K562 (cell line): Measurements from ENCODE around the gene GTF3C1. TPM values are rescaled to one million over a fixed set of nuclear protein-coding genes. Genes with fewer than 3 reads are reported as not detected.

Source experiments
- CREB3 ChIP-seq: fragments of 450-650 bp; conservative IDR thresholded peaks from 2 replicates; pipeline ENCODE4 v1.6.1; 2016; ENCODE audit warnings: missing genetic modification characterization, low read depth, mild to moderate bottlenecking, missing compliant biosample characterization, moderate library complexity
- CREBBP ChIP-seq: IDR thresholded peaks from one replicate; pipeline ENCODE4 v1.6.1; 2012; ENCODE audit warnings: low read depth, mild to moderate bottlenecking, control low read depth, inconsistent platforms, low read length
- ELF1 ChIP-seq: fragments of 200-800 bp; sonication (Bioruptor generic); IDR thresholded peaks from 2 replicates; pipeline ENCODE4 v1.6.1; 2016; ENCODE audit warnings: missing genetic modification characterization, missing compliant biosample characterization
- ETS2 ChIP-seq: IDR thresholded peaks from 2 replicates; pipeline ENCODE4 v1.6.1; 2016; ENCODE audit warnings: borderline replicate concordance, missing genetic modification characterization, mild to moderate bottlenecking, moderate library complexity, missing compliant biosample characterization; ENCODE audit not compliant: poor library complexity, severe bottlenecking
- ETV1 ChIP-seq: fragments of 450-650 bp; conservative IDR thresholded peaks from 2 replicates; pipeline ENCODE4 v1.6.1; 2016; ENCODE audit warnings: missing genetic modification characterization, control low read depth, low read depth, missing compliant biosample characterization
- FOXA1 ChIP-seq: fragments of 450-650 bp; IDR thresholded peaks from 2 replicates; pipeline ENCODE4 v1.6.1; 2016; ENCODE audit warnings: mild to moderate bottlenecking, borderline replicate concordance
- FOXP1 ChIP-seq: sonication (generic); formaldehyde crosslinking; IDR thresholded peaks from 2 replicates; pipeline ENCODE4 v1.8.0; 2022; ENCODE audit warnings: mild to moderate bottlenecking, missing genetic modification reagents
- HDAC1 ChIP-seq, 2 experiments: fragments of 450-650 bp; IDR thresholded peaks; 2 replicates each; pipeline ENCODE4 v1.6.1; 2016 to 2017; ENCODE audit warnings: inconsistent platforms in 1 of 2, mild to moderate bottlenecking in 1 of 2, moderate library complexity in 1 of 2
- HNRNPK ChIP-seq: fragments of 200-400 bp; formaldehyde crosslinking; IDR thresholded peaks from one replicate; pipeline ENCODE4 v1.6.1; 2018; ENCODE audit warnings: mild to moderate bottlenecking, low read depth, low read length; ENCODE audit not compliant: poor library complexity, severe bottlenecking
- MXI1 ChIP-seq: IDR thresholded peaks from 2 replicates; pipeline ENCODE4 v1.6.1; 2011; ENCODE audit warnings: low read depth, mild to moderate bottlenecking, improper control_type of control experiment, low read length
- NR4A1 ChIP-seq, 2 experiments: fragments of 250-450 bp in 1 of 2; fragments of 450-650 bp in 1 of 2; sonication (Bioruptor Pico) in 1 of 2; IDR thresholded peaks; 2 replicates each; pipeline versions ENCODE4 v1.4.0 to v1.6.1; 2016 to 2020; ENCODE audit warnings: mild to moderate bottlenecking in 2 of 2, missing compliant biosample characterization in 1 of 2, missing genetic modification characterization in 1 of 2, moderate library complexity in 1 of 2
- STAT6 ChIP-seq: sonication (generic); formaldehyde crosslinking; IDR thresholded peaks from 2 replicates; pipeline ENCODE4 v1.8.1; 2023; ENCODE audit warnings: mild to moderate bottlenecking, missing genetic modification reagents
- TFAM ChIP-seq: fragments of 250-450 bp; sonication (Bioruptor Pico); conservative IDR thresholded peaks from 2 replicates; pipeline ENCODE4 v1.5.0; 2021; ENCODE audit warnings: mild to moderate bottlenecking, moderate library complexity
- ZNF24 ChIP-seq: fragments of 450-650 bp; IDR thresholded peaks from 2 replicates; pipeline ENCODE4 v1.6.1; 2016
- ZNF253 ChIP-seq: fragments of 250-450 bp; sonication (Bioruptor Pico); conservative IDR thresholded peaks from 2 replicates; pipeline ENCODE4 v1.6.1; 2021; ENCODE audit warnings: mild to moderate bottlenecking
- polyA plus RNA-seq, 8 experiments: library from polyadenylated mRNA; depleted of rRNA in 4 of 8; stranded (reverse) in 5 of 8; unstranded in 3 of 8; fragments of >200 nt; fragmentation: Nextera tagmentation in 2 of 8; fragmentation: Illumina TruSeq in 1 of 8; extraction: Ambion mirVana in 2 of 8; extraction: Trizol in 1 of 8; gene quantifications; 2 replicates each; pipeline versions ENCODE4 v1.2.1 to v1.2.3, GENCODE V29; 2011 to 2014; ENCODE audit warnings: inconsistent platforms in 1 of 8, missing spikeins in 1 of 8
- total RNA-seq, 7 experiments: library from RNA; depleted of rRNA in 6 of 7; stranded (reverse); fragments of >200 nt in 6 of 7; fragmentation: Illumina TruSeq in 2 of 7; extraction: Trizol in 2 of 7; gene quantifications; 2 replicates each; pipeline versions ENCODE4 v1.2.1 to v1.2.3, GENCODE V29; 2011 to 2021; ENCODE audit warnings: low replicate concordance in 1 of 7
- TF ChIP-seq, protein P1 (sequence below), 2 experiments: fragments of 450-650 bp; conservative IDR thresholded peaks; 2 replicates each; pipeline ENCODE4 v1.6.1; 2017; ENCODE audit warnings: mild to moderate bottlenecking in 2 of 2, moderate library complexity in 2 of 2
- TF ChIP-seq, protein P2 (sequence below), 3 experiments: fragments of 200-800 bp in 1 of 3; fragments of 250-450 bp in 1 of 3; fragments of 450-650 bp in 1 of 3; sonication (Bioruptor Pico) in 1 of 3; sonication (Bioruptor generic) in 1 of 3; formaldehyde crosslinking in 1 of 3; IDR thresholded peaks; 2 replicates each; pipeline versions ENCODE4 v1.6.1 to v1.8.0; 2016 to 2022; ENCODE audit warnings: mild to moderate bottlenecking in 2 of 3, missing genetic modification characterization in 2 of 3, missing compliant biosample characterization in 1 of 3, moderate library complexity in 1 of 3

GTF3C1 gene
- total and polyA plus RNA-seq, 9 of the 15 experiments (the other 6 are each of a cell fraction or from before 2014, with no cell fraction given) = 0.72 to 63.6 (median 30.9) TPM

GRCh38 chr16:27549746-27550581, at the start of gene GTF3C1, which contains the start of gene KATNIP (continued):
- TF ChIP-seq, protein P1, sequence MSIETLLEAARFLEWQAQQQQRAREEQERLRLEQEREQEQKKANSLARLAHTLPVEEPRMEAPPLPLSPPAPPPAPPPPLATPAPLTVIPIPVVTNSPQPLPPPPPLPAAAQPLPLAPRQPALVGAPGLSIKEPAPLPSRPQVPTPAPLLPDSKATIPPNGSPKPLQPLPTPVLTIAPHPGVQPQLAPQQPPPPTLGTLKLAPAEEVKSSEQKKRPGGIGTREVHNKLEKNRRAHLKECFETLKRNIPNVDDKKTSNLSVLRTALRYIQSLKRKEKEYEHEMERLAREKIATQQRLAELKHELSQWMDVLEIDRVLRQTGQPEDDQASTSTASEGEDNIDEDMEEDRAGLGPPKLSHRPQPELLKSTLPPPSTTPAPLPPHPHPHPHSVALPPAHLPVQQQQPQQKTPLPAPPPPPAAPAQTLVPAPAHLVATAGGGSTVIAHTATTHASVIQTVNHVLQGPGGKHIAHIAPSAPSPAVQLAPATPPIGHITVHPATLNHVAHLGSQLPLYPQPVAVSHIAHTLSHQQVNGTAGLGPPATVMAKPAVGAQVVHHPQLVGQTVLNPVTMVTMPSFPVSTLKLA (conservative IDR thresholded peaks at IDR 0.05) = peak in 1 of 2 experiments; percentile 75; a peak in 2 of 4 replicates
- TF ChIP-seq CREB3 (no peak), MXI1 (peak; percentile 94), ZNF253 (CRISPR knock-in tag) (no peak), FOXA1 (no peak), STAT6 (no peak), NR4A1 (CRISPR knock-in tag; IDR thresholded peaks at IDR 0.05) (no peak), NR4A1 (tag; IDR thresholded peaks at IDR 0.05) (no peak), ETV1 (tag) (peak; percentile 59), CREBBP (no peak), ETS2 (tag) (no peak), FOXP1 (no peak), ZNF24 (no peak), HNRNPK (no peak), HDAC1 (IDR thresholded peaks at IDR 0.05) (peak in 1 of 2 experiments; percentile 91; a peak in 2 of 4 replicates), ELF1 (tag) (peak; percentile 88), TFAM (CRISPR knock-in tag) (no peak)
- TF ChIP-seq, protein P2, sequence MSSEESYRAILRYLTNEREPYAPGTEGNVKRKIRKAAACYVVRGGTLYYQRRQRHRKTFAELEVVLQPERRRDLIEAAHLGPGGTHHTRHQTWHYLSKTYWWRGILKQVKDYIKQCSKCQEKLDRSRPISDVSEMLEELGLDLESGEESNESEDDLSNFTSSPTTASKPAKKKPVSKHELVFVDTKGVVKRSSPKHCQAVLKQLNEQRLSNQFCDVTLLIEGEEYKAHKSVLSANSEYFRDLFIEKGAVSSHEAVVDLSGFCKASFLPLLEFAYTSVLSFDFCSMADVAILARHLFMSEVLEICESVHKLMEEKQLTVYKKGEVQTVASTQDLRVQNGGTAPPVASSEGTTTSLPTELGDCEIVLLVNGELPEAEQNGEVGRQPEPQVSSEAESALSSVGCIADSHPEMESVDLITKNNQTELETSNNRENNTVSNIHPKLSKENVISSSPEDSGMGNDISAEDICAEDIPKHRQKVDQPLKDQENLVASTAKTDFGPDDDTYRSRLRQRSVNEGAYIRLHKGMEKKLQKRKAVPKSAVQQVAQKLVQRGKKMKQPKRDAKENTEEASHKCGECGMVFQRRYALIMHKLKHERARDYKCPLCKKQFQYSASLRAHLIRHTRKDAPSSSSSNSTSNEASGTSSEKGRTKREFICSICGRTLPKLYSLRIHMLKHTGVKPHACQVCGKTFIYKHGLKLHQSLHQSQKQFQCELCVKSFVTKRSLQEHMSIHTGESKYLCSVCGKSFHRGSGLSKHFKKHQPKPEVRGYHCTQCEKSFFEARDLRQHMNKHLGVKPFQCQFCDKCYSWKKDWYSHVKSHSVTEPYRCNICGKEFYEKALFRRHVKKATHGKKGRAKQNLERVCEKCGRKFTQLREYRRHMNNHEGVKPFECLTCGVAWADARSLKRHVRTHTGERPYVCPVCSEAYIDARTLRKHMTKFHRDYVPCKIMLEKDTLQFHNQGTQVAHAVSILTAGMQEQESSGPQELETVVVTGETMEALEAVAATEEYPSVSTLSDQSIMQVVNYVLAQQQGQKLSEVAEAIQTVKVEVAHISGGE (CRISPR knock-in tag; IDR thresholded peaks at IDR 0.05) = peak in 2 of 3 experiments; percentile 57 to 93; a peak in 4 of 6 replicates
